Heart right ventricle (tissue), 16 donors: ENCODE results near the gene SFSWAP. TPM values are rescaled to one million over a fixed set of nuclear protein-coding genes. Genes with fewer than 3 reads are reported as not detected.

Experiments used
- ATAC-seq, 8 donors: fragments of 200-7000 bp; cut with Tn5 transposase; one replicate each; pipeline ENCODE4 v1.9.1; 2020; ENCODE audit warnings: mild to moderate bottlenecking in 8 of 8, moderate library complexity in 8 of 8, moderate number of reproducible peaks in 1 of 8
- DNase-seq, 2 donors: peaks; one replicate each; pipeline ENCODE4 v3.0.0-alpha.2; 2020
- H3K27ac ChIP-seq, 10 donors: fragments of 200-600 bp; sonication (generic) in 2 of 10; one replicate each; pipeline versions ENCODE4 v1.5.0 to v1.8.0; 2020 to 2022; ENCODE audit warnings: mild to moderate bottlenecking in 3 of 10
- H3K27me3 ChIP-seq, 7 donors: fragments of 200-600 bp; one replicate each; pipeline ENCODE4 v1.8.0; 2021 to 2022; ENCODE audit warnings: mild to moderate bottlenecking in 2 of 7
- H3K36me3 ChIP-seq, 9 donors: fragments of 200-600 bp; sonication (generic) in 1 of 9; one replicate each; pipeline versions ENCODE4 v1.5.0 to v1.8.0; 2020 to 2022; ENCODE audit warnings: mild to moderate bottlenecking in 2 of 9
- H3K4me1 ChIP-seq, 9 donors: fragments of 200-600 bp; sonication (generic) in 1 of 9; one replicate each; pipeline versions ENCODE4 v1.5.0 to v1.8.0; 2020 to 2022; ENCODE audit warnings: mild to moderate bottlenecking in 4 of 9
- H3K4me3 ChIP-seq, 10 donors: fragments of 200-600 bp; sonication (generic) in 2 of 10; one replicate each; pipeline versions ENCODE4 v1.5.0 to v1.8.0; 2020 to 2022; ENCODE audit warnings: mild to moderate bottlenecking in 7 of 10, moderate library complexity in 2 of 10
- H3K9me3 ChIP-seq, 11 donors: fragments of 200-600 bp in 10 of 11; sonication (generic) in 2 of 11; one replicate each; pipeline versions ENCODE4 v1.5.0 to v1.8.0; 2013 to 2022; ENCODE audit warnings: mild to moderate bottlenecking in 2 of 11, control low read depth in 1 of 11, moderate library complexity in 1 of 11
- WGBS, 2 donors: extraction: QIAGEN DNeasy Blood & Tissue Kit; methylation state at CpG; one replicate each; pipeline ENCODE4 v1.1.7; 2013; ENCODE audit warnings: inconsistent platforms in 1 of 2; 5-methylcytosine and 5-hydroxymethylcytosine counted together
- intact Hi-C, 10 donors: fragments of 100-400 bp; cut with DNase I; formaldehyde crosslinking; loops; one replicate each; pipeline versions ENCODE4 v1.11.1 to v1.14.2; 2022
- polyA plus RNA-seq, 2 donors: library from polyadenylated mRNA; stranded (reverse); fragments of 200-250 nt; gene quantifications; one replicate each; pipeline ENCODE4 v1.2.3, GENCODE V29; 2013
- total RNA-seq, 10 donors: library from RNA; stranded (reverse); fragmentation: NEBNext Ultra II Directional in 3 of 10; extraction: Animal tissue kit (Norgen Biotek cat#: 25700) in 3 of 10; gene quantifications; one replicate each; pipeline versions ENCODE4 v1.2.1 to v1.2.4, GENCODE V29; 2021 to 2023
- TF ChIP-seq, protein P1 (sequence below), 9 donors: fragments of 200-600 bp; sonication (generic) in 2 of 9; IDR thresholded peaks; one replicate each; pipeline versions ENCODE4 v1.5.0 to v1.8.0; 2021 to 2022; ENCODE audit warnings: antibody characterized with exemption in 9 of 9, mild to moderate bottlenecking in 5 of 9, moderate library complexity in 1 of 9
- donor health status: Arrhythmogenic right ventricular cardiomyopathy.
- donor health status: ischemic (EF 13 %, LVEDD 7.1; RV severe dilation, severe dysfunction).
- donor health status: healthy with polysubstance abuse.
- donor health status: DM: no; HTN: yes; CAD: no.
- donor health status: DM: no; HTN: no; CAD: no.
- donor health status: ischemic (EF 25% LVEDD 6.9; RV normal size, moderate dysfunction).
- donor health status: ischemic (EF 25% LVEDD 5.7; RV mildly dilated, moderate dysfunction).
- donor health status: healthy.
- donor health status: DM: yes; HTN: yes; CAD: no.
- donor health status: Ischemic cardiomyopathy.
- donor health status: ischemic (EF 35%, LVEDD 5.7; RV mildly dilated, moderate dysfunction).
- donor health status: nonischemic (EF 11% LVEDD 7.7; RV severe dilation, severe dysfunction).
- donor health status: DM: yes; HTN: yes; CAD: no.
- donor health status: PGD.
- donor health status: ischemic (EF 29% LVEDD 5.4; RV normal size, mild dysfunction).
- donor health status: nonischemic (EF 23%, LVEDD 6.1; RV moderate dilation, normal function).

Gene SFSWAP
- total and polyA plus RNA-seq, 12 donors = 14.5 to 34.1 (median 19.6) TPM

GRCh38 chr12:131830914-131831571 lies 120.2 kb downstream of the SFSWAP start:
- DNase-seq (no peak), ATAC-seq (peak in 7 of 8 donors; percentile 1 to 21 (median 11))
- WGBS, 2 donors = 2 to 3% methylated on average over 33 of the region's 33 CpGs
- H3K9me3 ChIP-seq = no peaks in the 10 kb centered on the region
- peak overlapping the region; percentile 11 to 73 (median 58) for H3K27ac ChIP-seq
- H3K4me1 ChIP-seq = peaks cover 8 to 40% (median 30%) of the 10 kb centered on the region in 9 donors
- H3K27me3 ChIP-seq = peaks cover 0 to 87% (median 76%) of the 10 kb centered on the region in 7 donors
- intact Hi-C loops = loop anchor here in 6 of 10 donors (2.0 to 10.0 kb wide), 11 partner anchors 64 to 914 kb away; partner anchors contain the start of genes EP400 (in 2 of the 6), PUS1 (in 1 of the 6) and ULK1 (in 1 of the 6)
- TF ChIP-seq, protein P1, sequence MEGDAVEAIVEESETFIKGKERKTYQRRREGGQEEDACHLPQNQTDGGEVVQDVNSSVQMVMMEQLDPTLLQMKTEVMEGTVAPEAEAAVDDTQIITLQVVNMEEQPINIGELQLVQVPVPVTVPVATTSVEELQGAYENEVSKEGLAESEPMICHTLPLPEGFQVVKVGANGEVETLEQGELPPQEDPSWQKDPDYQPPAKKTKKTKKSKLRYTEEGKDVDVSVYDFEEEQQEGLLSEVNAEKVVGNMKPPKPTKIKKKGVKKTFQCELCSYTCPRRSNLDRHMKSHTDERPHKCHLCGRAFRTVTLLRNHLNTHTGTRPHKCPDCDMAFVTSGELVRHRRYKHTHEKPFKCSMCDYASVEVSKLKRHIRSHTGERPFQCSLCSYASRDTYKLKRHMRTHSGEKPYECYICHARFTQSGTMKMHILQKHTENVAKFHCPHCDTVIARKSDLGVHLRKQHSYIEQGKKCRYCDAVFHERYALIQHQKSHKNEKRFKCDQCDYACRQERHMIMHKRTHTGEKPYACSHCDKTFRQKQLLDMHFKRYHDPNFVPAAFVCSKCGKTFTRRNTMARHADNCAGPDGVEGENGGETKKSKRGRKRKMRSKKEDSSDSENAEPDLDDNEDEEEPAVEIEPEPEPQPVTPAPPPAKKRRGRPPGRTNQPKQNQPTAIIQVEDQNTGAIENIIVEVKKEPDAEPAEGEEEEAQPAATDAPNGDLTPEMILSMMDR (IDR thresholded peaks at IDR 0.05) = no peak
- peak overlapping the region; percentile 29 to 58 (median 56) for H3K4me3 ChIP-seq
- H3K36me3 ChIP-seq = no peaks in the 10 kb centered on the region

DNA sequence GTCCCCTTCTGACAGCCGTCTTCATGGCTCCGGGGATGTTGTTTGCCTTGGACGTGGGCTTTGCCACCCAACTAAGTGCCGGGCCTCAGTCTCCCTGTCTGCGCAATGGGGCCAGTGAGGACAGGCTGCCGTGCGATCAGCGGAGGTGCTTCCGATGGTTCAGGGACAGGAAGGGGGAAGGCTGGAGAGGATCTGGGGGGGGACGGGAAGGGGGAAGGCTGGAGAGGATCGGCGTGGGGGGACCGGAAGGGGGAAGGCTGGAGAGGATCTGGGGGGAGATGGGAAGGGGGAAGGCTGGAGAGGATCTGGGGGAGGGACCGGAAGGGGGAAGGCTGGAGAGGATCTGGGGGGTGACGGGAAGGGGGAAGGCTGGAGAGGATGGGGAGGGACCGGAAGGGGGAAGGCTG lies 120.7 kb downstream of the SFSWAP start:
- DNase-seq (no peak), ATAC-seq (no peak)
- peak overlapping the region in 9 of 10 donors; percentile 29 to 58 (median 57) for H3K4me3 ChIP-seq
- H3K27ac ChIP-seq = peak overlapping the region in 9 of 10 donors; percentile 11 to 73 (median 58)
- TF ChIP-seq, protein P1 (IDR thresholded peaks at IDR 0.05) = no peak
- H3K4me1 ChIP-seq = peaks cover 8 to 40% (median 30%) of the 10 kb centered on the region in 9 donors
- WGBS, 2 donors = 21 to 30% methylated on average over 16 of the region's 16 CpGs
- H3K27me3 ChIP-seq = peaks cover 0 to 84% (median 70%) of the 10 kb centered on the region in 7 donors
- H3K9me3 ChIP-seq = no peaks in the 10 kb centered on the region
- no peaks in the 10 kb centered on the region for H3K36me3 ChIP-seq
- intact Hi-C loops = loop anchor here in 6 of 10 donors (2.0 to 10.0 kb wide), 11 partner anchors 63 to 914 kb away; partner anchors contain the start of genes EP400 (in 2 of the 6), PUS1 (in 1 of the 6) and ULK1 (in 1 of the 6)

DNA sequence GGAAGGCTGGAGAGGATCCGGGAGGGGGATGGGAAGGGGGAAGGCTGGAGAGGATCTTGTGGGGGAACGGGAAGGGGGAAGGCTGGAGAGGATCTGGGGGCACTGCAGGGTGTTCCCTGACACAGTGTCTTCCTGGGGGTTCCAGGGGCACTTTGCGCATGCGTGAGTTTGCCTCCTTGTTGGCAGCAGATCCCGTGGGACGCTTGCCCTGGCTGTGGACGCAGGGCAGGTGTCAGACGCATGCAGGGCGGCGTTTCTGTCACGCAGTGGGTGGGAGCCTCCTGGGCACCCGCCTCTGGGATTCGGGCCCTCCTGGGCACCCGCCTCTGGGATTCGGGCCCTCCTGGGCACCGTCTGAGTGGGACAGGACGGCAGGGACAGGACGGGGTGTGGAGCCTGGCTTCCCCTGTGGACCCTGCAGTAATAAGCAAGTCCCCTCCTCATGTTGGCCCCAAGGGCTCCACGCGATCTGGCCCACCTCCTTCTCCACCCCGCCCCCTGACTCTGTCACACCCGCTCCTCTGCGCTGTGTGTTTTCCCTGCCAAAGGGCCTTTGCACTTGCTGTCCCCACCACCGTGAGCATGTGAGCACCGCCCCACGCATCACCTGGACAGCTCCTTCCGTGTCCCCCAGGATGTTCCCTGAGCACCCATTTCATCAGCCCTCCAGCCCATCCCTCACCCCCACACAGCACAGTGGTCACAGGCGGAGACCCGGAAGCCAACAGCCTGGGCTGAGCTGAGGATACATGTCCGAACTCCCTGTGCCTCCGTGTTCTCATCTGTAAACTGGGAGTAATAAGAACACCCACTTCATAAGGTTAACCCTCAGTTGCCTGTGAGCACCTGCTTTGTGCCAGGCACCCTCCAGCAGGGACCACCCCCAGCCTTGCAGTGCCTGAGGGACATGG lies 121.7 kb downstream of the SFSWAP start:
- peak overlapping the region in 2 of 10 donors; percentile 19 to 64 for H3K27ac ChIP-seq

More for the DNA sequence above, 121.7 kb downstream of the SFSWAP start:
- ATAC-seq = no peak
- 37 to 42% methylated on average over 31 of the region's 31 CpGs for WGBS, 2 donors
- H3K36me3 ChIP-seq = no peaks in the 10 kb centered on the region
- TF ChIP-seq, protein P1 (IDR thresholded peaks at IDR 0.05) = no peak
- H3K4me1 ChIP-seq = peaks cover 8 to 39% (median 30%) of the 10 kb centered on the region in 9 donors
- intact Hi-C loops = loop anchor here in 6 of 10 donors (5.0 to 10.0 kb wide), 10 partner anchors 62 to 915 kb away; partner anchors contain the start of genes EP400 (in 2 of the 6), PUS1 (in 1 of the 6) and ULK1 (in 1 of the 6)
- peaks cover 0 to 74% (median 68%) of the 10 kb centered on the region in 7 donors for H3K27me3 ChIP-seq
- peak overlapping the region in 9 of 10 donors; percentile 19 to 47 (median 30) for H3K4me3 ChIP-seq
- DNase-seq = peak in 1 of 2 donors; percentile 62
- no peaks in the 10 kb centered on the region for H3K9me3 ChIP-seq
